K562 (cell line): ENCODE results near the gene CHRM4. TPM values are rescaled to one million over a fixed set of nuclear protein-coding genes. Genes with fewer than 3 reads are reported as not detected.

Experiments
- ARID4B ChIP-seq: sonication (generic); formaldehyde crosslinking; IDR thresholded peaks from 2 replicates; pipeline ENCODE4 v1.8.0; 2022; ENCODE audit warnings: mild to moderate bottlenecking, missing genetic modification reagents
- CBX2 ChIP-seq: fragments of 200-600 bp; sonication (generic); IDR thresholded peaks from one replicate; pipeline ENCODE4 v1.6.1; 2012; ENCODE audit warnings: mild to moderate bottlenecking, low read length, inconsistent platforms; ENCODE audit not compliant: insufficient read depth, poor library complexity, severe bottlenecking
- E2F6 ChIP-seq, 2 experiments: IDR thresholded peaks; 2 replicates each; pipeline ENCODE4 v1.6.1; 2011; ENCODE audit warnings: borderline replicate concordance in 1 of 2, control low read depth in 1 of 2, low read depth in 1 of 2, low read length in 1 of 2, mild to moderate bottlenecking in 1 of 2, mixed read lengths in 1 of 2, moderate library complexity in 1 of 2; ENCODE audit not compliant: insufficient read depth in 1 of 2, insufficient read length in 1 of 2, poor library complexity in 1 of 2, severe bottlenecking in 1 of 2; ENCODE audit errors: extremely low read depth in 1 of 2
- KDM4B ChIP-seq, 2 experiments: fragments of 450-650 bp in 1 of 2; sonication (generic) in 1 of 2; IDR thresholded peaks; 2 replicates each; pipeline ENCODE4 v1.6.1; 2016 to 2017; ENCODE audit warnings: borderline replicate concordance in 2 of 2, antibody characterized with exemption in 1 of 2, low read depth in 1 of 2, mild to moderate bottlenecking in 1 of 2
- KLF16 ChIP-seq: IDR thresholded peaks from 2 replicates; pipeline ENCODE4 v1.6.1; 2016; ENCODE audit warnings: antibody characterized with exemption
- MECOM ChIP-seq: fragments of 250-450 bp; sonication (Bioruptor Pico); IDR thresholded peaks from 2 replicates; pipeline ENCODE4 v1.8.0; 2022; ENCODE audit warnings: inconsistent platforms
- PHF20 ChIP-seq: fragments of 450-650 bp; IDR thresholded peaks from 2 replicates; pipeline ENCODE4 v1.6.1; 2018; ENCODE audit not compliant: partially characterized antibody
- SMC3 ChIP-seq: conservative IDR thresholded peaks from 2 replicates; pipeline ENCODE4 v1.6.1; 2011; ENCODE audit warnings: low read depth, low read length, improper control_type of control experiment; ENCODE audit not compliant: insufficient read depth
- TCF3 ChIP-seq: sonication (generic); formaldehyde crosslinking; IDR thresholded peaks from 2 replicates; pipeline ENCODE4 v1.4.0; 2020; ENCODE audit warnings: mild to moderate bottlenecking, missing genetic modification reagents
- TOE1 ChIP-seq, 2 experiments: fragments of 450-650 bp in 1 of 2; sonication (generic) in 1 of 2; formaldehyde crosslinking in 1 of 2; IDR thresholded peaks; 2 replicates each; pipeline versions ENCODE4 v1.7.1 to v1.8.0; 2016 to 2022; ENCODE audit warnings: borderline replicate concordance in 2 of 2, mild to moderate bottlenecking in 2 of 2, antibody characterized with exemption in 1 of 2, inconsistent platforms in 1 of 2, low read depth in 1 of 2, missing genetic modification reagents in 1 of 2, moderate library complexity in 1 of 2
- ZNF239 ChIP-seq: fragments of 250-450 bp; sonication (Bioruptor Pico); IDR thresholded peaks from 2 replicates; pipeline ENCODE4 v1.4.0; 2020; ENCODE audit warnings: mild to moderate bottlenecking
- ZNF263 ChIP-seq: sonication (generic); formaldehyde crosslinking; IDR thresholded peaks from 2 replicates; pipeline ENCODE4 v1.8.0; 2022; ENCODE audit warnings: mild to moderate bottlenecking, missing genetic modification reagents, borderline replicate concordance
- ZNF518B ChIP-seq: fragments of 250-450 bp; sonication (Bioruptor Pico); IDR thresholded peaks from 2 replicates; pipeline ENCODE4 v1.5.0; 2021; ENCODE audit warnings: mild to moderate bottlenecking, moderate library complexity
- polyA plus RNA-seq, 8 experiments: library from polyadenylated mRNA; depleted of rRNA in 4 of 8; stranded (reverse) in 5 of 8; unstranded in 3 of 8; fragments of >200 nt; fragmentation: Nextera tagmentation in 2 of 8; fragmentation: Illumina TruSeq in 1 of 8; extraction: Ambion mirVana in 2 of 8; extraction: Trizol in 1 of 8; gene quantifications; 2 replicates each; pipeline versions ENCODE4 v1.2.1 to v1.2.3, GENCODE V29; 2011 to 2014; ENCODE audit warnings: inconsistent platforms in 1 of 8, missing spikeins in 1 of 8
- total RNA-seq, 7 experiments: library from RNA; depleted of rRNA in 6 of 7; stranded (reverse); fragments of >200 nt in 6 of 7; fragmentation: Illumina TruSeq in 2 of 7; extraction: Trizol in 2 of 7; gene quantifications; 2 replicates each; pipeline versions ENCODE4 v1.2.1 to v1.2.3, GENCODE V29; 2011 to 2021; ENCODE audit warnings: low replicate concordance in 1 of 7

Gene CHRM4
- total and polyA plus RNA-seq, 9 of the 15 experiments (the other 6 are each of a cell fraction or from before 2014, with no cell fraction given), result 0.22 to 1.3 (median 0.40) TPM; not detected in 2

GRCh38 chr11:46389450-46390330 is 1.9 kb downstream of the CHRM4 start (continued):
- TF ChIP-seq ZNF263 (CRISPR knock-in tag) (0 out of 2 replicates have a peak, but pooled peaks have one; percentile 17), PHF20 (peak; percentile 26), TCF3 (0 out of 2 replicates have a peak, but pooled peaks have one; percentile 7), ZNF239 (CRISPR knock-in tag) (no peak), CBX2 (no peak), KDM4B (IDR thresholded peaks at IDR 0.05; ENCODE audit: borderline replicate concordance in 2 of 2, low read depth in 1 of 2) (0 out of 4 replicates have a peak, but pooled peaks of 1 of the 2 experiments have one; percentile 36), ARID4B (CRISPR knock-in tag) (no peak; the same call in 1 of the 2 replicates), TOE1 (IDR thresholded peaks at IDR 0.05; ENCODE audit: borderline replicate concordance) (no peak), TOE1 (CRISPR knock-in tag; IDR thresholded peaks at IDR 0.05; ENCODE audit: borderline replicate concordance, low read depth) (no peak), MECOM (CRISPR knock-in tag) (no peak), E2F6 (IDR thresholded peaks at IDR 0.05; ENCODE audit: borderline replicate concordance in 1 of 2, extremely low read depth in 1 of 2, insufficient read depth in 1 of 2, insufficient read length in 1 of 2, low read depth in 1 of 2, low read length in 1 of 2, poor library complexity in 1 of 2, severe bottlenecking in 1 of 2) (peak in 1 of 2 experiments; percentile 37), SMC3 (peak; percentile 69), ZNF518B (CRISPR knock-in tag) (no peak), KLF16 (no peak)
